ENCODE data around the gene EEIG1. TPM values are rescaled to one million over a fixed set of nuclear protein-coding genes. Genes with fewer than 3 reads are reported as not detected.

The EEIG1 gene
- total and polyA plus RNA-seq, 9 of the 15 experiments (the other 6 are each of a cell fraction or from before 2014, with no cell fraction given), result 0.17 to 16.7 (median 3.6) TPM

DNA sequence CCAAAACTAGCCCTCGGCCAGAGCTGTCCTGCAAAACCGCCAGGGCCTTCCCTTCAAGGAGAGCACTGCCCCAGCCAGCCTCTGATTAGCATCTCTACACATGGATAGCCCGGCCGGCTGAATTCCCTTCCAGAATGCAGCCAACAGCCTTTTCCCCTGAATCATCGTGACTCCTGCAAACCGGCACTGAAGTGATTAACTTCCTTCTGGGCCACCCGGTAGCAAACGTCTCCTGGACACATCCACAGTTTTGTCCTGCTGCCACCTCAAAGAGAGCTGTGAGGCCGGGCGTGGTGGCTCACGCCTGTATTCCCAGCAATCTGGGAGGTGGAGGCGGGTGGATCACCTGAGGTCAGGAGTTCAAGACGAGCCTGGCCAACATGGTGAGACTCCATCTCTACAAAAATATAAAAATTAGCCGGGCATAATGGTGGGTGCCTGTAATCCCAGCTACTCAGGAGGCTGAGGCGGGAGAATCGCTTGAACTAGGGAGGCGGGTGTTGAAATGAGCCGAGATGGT is 21.1 kb upstream of the EEIG1 start (continued):
- peak; percentile 85 for TF ChIP-seq MYC (IDR thresholded peaks at IDR 0.05; ENCODE audit: low read depth, low read length)
- no peak for TF ChIP-seq MYC (CRISPR knock-in tag; IDR thresholded peaks at IDR 0.05; ENCODE audit: borderline replicate concordance, low read depth)
- peak; percentile 34; the same call in 1 of the 2 replicates for TF ChIP-seq PTTG1 (tag; IDR thresholded peaks at IDR 0.05; ENCODE audit: low read depth)
- peak; percentile 83 for TF ChIP-seq POLR2B (IDR thresholded peaks at IDR 0.05; ENCODE audit: low read depth, partially characterized antibody)
- 0 out of 2 replicates have a peak, but pooled peaks have one; percentile 16 for TF ChIP-seq ELF4 (CRISPR knock-in tag; IDR thresholded peaks at IDR 0.05)
- TF ChIP-seq, protein P1, sequence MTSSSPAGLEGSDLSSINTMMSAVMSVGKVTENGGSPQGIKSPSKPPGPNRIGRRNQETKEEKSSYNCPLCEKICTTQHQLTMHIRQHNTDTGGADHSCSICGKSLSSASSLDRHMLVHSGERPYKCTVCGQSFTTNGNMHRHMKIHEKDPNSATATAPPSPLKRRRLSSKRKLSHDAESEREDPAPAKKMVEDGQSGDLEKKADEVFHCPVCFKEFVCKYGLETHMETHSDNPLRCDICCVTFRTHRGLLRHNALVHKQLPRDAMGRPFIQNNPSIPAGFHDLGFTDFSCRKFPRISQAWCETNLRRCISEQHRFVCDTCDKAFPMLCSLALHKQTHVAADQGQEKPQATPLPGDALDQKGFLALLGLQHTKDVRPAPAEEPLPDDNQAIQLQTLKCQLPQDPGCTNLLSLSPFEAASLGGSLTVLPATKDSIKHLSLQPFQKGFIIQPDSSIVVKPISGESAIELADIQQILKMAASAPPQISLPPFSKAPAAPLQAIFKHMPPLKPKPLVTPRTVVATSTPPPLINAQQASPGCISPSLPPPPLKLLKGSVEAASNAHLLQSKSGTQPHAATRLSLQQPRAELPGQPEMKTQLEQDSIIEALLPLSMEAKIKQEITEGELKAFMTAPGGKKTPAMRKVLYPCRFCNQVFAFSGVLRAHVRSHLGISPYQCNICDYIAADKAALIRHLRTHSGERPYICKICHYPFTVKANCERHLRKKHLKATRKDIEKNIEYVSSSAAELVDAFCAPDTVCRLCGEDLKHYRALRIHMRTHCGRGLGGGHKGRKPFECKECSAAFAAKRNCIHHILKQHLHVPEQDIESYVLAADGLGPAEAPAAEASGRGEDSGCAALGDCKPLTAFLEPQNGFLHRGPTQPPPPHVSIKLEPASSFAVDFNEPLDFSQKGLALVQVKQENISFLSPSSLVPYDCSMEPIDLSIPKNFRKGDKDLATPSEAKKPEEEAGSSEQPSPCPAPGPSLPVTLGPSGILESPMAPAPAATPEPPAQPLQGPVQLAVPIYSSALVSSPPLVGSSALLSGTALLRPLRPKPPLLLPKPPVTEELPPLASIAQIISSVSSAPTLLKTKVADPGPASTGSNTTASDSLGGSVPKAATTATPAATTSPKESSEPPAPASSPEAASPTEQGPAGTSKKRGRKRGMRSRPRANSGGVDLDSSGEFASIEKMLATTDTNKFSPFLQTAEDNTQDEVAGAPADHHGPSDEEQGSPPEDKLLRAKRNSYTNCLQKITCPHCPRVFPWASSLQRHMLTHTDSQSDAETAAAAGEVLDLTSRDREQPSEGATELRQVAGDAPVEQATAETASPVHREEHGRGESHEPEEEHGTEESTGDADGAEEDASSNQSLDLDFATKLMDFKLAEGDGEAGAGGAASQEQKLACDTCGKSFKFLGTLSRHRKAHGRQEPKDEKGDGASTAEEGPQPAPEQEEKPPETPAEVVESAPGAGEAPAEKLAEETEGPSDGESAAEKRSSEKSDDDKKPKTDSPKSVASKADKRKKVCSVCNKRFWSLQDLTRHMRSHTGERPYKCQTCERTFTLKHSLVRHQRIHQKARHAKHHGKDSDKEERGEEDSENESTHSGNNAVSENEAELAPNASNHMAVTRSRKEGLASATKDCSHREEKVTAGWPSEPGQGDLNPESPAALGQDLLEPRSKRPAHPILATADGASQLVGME (CRISPR knock-in tag; IDR thresholded peaks at IDR 0.05), result peak; percentile 44; the same call in 1 of the 2 replicates
- TF ChIP-seq, protein P2, sequence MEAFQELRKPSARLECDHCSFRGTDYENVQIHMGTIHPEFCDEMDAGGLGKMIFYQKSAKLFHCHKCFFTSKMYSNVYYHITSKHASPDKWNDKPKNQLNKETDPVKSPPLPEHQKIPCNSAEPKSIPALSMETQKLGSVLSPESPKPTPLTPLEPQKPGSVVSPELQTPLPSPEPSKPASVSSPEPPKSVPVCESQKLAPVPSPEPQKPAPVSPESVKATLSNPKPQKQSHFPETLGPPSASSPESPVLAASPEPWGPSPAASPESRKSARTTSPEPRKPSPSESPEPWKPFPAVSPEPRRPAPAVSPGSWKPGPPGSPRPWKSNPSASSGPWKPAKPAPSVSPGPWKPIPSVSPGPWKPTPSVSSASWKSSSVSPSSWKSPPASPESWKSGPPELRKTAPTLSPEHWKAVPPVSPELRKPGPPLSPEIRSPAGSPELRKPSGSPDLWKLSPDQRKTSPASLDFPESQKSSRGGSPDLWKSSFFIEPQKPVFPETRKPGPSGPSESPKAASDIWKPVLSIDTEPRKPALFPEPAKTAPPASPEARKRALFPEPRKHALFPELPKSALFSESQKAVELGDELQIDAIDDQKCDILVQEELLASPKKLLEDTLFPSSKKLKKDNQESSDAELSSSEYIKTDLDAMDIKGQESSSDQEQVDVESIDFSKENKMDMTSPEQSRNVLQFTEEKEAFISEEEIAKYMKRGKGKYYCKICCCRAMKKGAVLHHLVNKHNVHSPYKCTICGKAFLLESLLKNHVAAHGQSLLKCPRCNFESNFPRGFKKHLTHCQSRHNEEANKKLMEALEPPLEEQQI (IDR thresholded peaks at IDR 0.05), result no peak
- no peak for TF ChIP-seq ZNF431 (CRISPR knock-in tag; IDR thresholded peaks at IDR 0.05)
- no peak for TF ChIP-seq ZKSCAN8 (CRISPR knock-in tag; IDR thresholded peaks at IDR 0.05)
- TF ChIP-seq TBL1XR1 (IDR thresholded peaks at IDR 0.05; ENCODE audit: low read length in 2 of 2), result peak in 1 of 2 experiments; percentile 49; a peak in 1 of 4 replicates
- TF ChIP-seq SMAD3 (CRISPR knock-in tag; conservative IDR thresholded peaks at IDR 0.05), result 0 out of 2 replicates have a peak, but pooled peaks have one; percentile 12
- TF ChIP-seq CBX3 (IDR thresholded peaks at IDR 0.05; ENCODE audit: borderline replicate concordance in 1 of 2, low read length in 2 of 2), result peak in 1 of 2 experiments; percentile 51; a peak in 1 of 3 replicates
- TF ChIP-seq ATF7 (IDR thresholded peaks at IDR 0.05), result peak; percentile 75
- TF ChIP-seq, protein P3, sequence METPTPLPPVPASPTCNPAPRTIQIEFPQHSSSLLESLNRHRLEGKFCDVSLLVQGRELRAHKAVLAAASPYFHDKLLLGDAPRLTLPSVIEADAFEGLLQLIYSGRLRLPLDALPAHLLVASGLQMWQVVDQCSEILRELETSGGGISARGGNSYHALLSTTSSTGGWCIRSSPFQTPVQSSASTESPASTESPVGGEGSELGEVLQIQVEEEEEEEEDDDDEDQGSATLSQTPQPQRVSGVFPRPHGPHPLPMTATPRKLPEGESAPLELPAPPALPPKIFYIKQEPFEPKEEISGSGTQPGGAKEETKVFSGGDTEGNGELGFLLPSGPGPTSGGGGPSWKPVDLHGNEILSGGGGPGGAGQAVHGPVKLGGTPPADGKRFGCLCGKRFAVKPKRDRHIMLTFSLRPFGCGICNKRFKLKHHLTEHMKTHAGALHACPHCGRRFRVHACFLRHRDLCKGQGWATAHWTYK (CRISPR knock-in tag; IDR thresholded peaks at IDR 0.05), result peak; percentile 67
- TF ChIP-seq MBD2 (IDR thresholded peaks at IDR 0.05; ENCODE audit: borderline replicate concordance, low read depth), result peak; percentile 48; the same call in 1 of the 2 replicates
- TF ChIP-seq NFATC3 (IDR thresholded peaks at IDR 0.05), result 0 out of 2 replicates have a peak, but pooled peaks have one; percentile 34
- TF ChIP-seq, protein P4, sequence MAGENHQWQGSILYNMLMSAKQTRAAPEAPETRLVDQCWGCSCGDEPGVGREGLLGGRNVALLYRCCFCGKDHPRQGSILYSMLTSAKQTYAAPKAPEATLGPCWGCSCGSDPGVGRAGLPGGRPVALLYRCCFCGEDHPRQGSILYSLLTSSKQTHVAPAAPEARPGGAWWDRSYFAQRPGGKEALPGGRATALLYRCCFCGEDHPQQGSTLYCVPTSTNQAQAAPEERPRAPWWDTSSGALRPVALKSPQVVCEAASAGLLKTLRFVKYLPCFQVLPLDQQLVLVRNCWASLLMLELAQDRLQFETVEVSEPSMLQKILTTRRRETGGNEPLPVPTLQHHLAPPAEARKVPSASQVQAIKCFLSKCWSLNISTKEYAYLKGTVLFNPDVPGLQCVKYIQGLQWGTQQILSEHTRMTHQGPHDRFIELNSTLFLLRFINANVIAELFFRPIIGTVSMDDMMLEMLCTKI (IDR thresholded peaks at IDR 0.05; ENCODE audit: partially characterized antibody), result no peak

All from K562 (cell line).